IPS-NIHi11 (cell line): ENCODE measurements around the gene MCOLN1.

Experiments
- DNase-seq: peaks from one replicate; pipeline ENCODE4 v3.0.0; 2012; ENCODE audit warnings: mixed read lengths, low spot score

MCOLN1 gene

GRCh38 chr19:7522072-7522922 lies at the start of gene MCOLN1:
Gene MCOLN1 (plus strand): TSS chr19:7522624. CDS start chr19:7522751, 127 bp downstream.
- DNase-seq, result peak; percentile 100

- no peak for DNase-seq
These were observed 46.8 kb upstream of the MCOLN1 start for GRCh38 chr19:7475665-7476064.

GRCh38 chr19:7476241-7476640 lies 46.2 kb upstream of the MCOLN1 start:
- DNase-seq, result no peak

- DNase-seq, result no peak
These were observed 45.5 kb upstream of the MCOLN1 start for GRCh38 chr19:7476777-7477494.

- DNase-seq, result no peak
These were observed 44.7 kb upstream of the MCOLN1 start for GRCh38 chr19:7477758-7478157.

- no peak for DNase-seq
These were observed 44.1 kb upstream of the MCOLN1 start for GRCh38 chr19:7478173-7478842.

- no peak for DNase-seq
These were observed 43.6 kb upstream of the MCOLN1 start for GRCh38 chr19:7478843-7479227.

GRCh38 chr19:7480222-7480969 lies 42.0 kb upstream of the MCOLN1 start:
- peak; percentile 36 for DNase-seq

GRCh38 chr19:7480970-7481255 lies 41.5 kb upstream of the MCOLN1 start:
- DNase-seq, result no peak

GRCh38 chr19:7482584-7483439 lies 39.6 kb upstream of the MCOLN1 start:
- peak; percentile 97 for DNase-seq

- DNase-seq, result no peak
These were observed 38.7 kb upstream of the MCOLN1 start for GRCh38 chr19:7483720-7484201.

GRCh38 chr19:7486923-7487322 lies 35.5 kb upstream of the MCOLN1 start:
- no peak for DNase-seq

GRCh38 chr19:7488736-7489353 lies 33.6 kb upstream of the MCOLN1 start, which contains the start of gene PEX11G:
Gene PEX11G (minus strand): TSS chr19:7489035. CDS start chr19:7489010, 25 bp downstream.
- DNase-seq, result peak; percentile 99

- DNase-seq, result no peak
These were observed 32.8 kb upstream of the MCOLN1 start for GRCh38 chr19:7489609-7490044.

- no peak for DNase-seq
These were observed 30.3 kb upstream of the MCOLN1 start for GRCh38 chr19:7492142-7492541.

- DNase-seq, result no peak
These were observed 29.9 kb upstream of the MCOLN1 start for GRCh38 chr19:7492558-7492957.

- DNase-seq, result no peak
These were observed 27.9 kb upstream of the MCOLN1 start for GRCh38 chr19:7494416-7495098.

GRCh38 chr19:7497292-7497691 lies 25.1 kb upstream of the MCOLN1 start:
- DNase-seq, result no peak

- peak; percentile 91 for DNase-seq
These were observed 21.5 kb upstream of the MCOLN1 start for GRCh38 chr19:7500811-7501450.
